ENCODE results near the gene SCGB3A1. TPM values are rescaled to one million over a fixed set of nuclear protein-coding genes. Genes with fewer than 3 reads are reported as not detected.

The SCGB3A1 gene
- total and polyA plus RNA-seq, 2 of the 4 experiments (the other 2 are of a cell fraction) = not detected

DNA sequence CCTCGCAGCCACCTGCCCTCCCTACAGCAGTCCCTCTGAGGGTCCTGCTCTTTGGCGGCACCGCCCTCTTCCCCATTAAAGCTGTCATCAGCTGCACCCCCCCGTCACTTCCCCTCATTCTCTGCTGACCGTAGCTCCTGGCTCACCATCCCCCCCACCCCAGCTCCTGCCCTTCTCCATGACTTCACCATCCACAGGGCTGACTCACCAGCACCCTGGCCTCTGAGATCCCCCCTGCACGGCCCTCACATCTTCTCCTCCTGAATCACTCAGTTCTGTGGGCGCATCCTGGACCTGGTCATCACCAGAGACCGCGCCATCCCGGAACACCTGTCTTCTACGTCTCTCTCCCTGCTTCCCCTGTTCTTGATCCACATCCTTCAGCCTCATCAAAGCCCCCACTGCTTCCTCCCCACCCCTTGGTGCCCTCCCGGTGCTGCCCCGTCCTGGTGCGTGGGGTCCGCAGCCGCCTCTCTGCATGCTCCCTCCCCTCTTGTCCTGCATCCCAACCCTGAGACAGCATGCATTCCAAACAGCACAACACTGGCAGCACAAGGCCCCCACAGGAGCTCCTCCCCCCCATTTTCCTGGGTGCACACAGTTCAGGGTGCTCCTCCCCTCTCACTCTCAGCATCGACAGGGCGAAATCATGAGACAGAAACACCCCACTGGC is 45.2 kb upstream of the SCGB3A1 start:
- DNase-seq = peak; percentile 35
- H3K36me3 ChIP-seq (ENCODE audit: control insufficient read depth, insufficient read depth, low read length) = no peaks in the 10 kb centered on the region
- H3K4me1 ChIP-seq (ENCODE audit: control insufficient read depth, insufficient read depth, low read length) = no peaks in the 10 kb centered on the region
- in situ Hi-C loops (cut with MboI; ENCODE audit: low sequenced_read_pairs) = no loop called here
- no peak overlapping the region for H3K18ac ChIP-seq (ENCODE audit: low read depth, low read length)
- intact Hi-C loops (cut with micrococcal nuclease) = no loop called here
- no TSS peak for BruUV-seq (replicated peaks)
- H3K27ac ChIP-seq (ENCODE audit: insufficient read depth, low read length) = no peak overlapping the region
- no peak overlapping the region for H4K5ac ChIP-seq (ENCODE audit: low read depth, low read length)
- no peak overlapping the region for H3K4me2 ChIP-seq (ENCODE audit: low read depth, low read length)
- ATAC-seq (ENCODE audit: low read depth) = peak; percentile 27; the same call in 1 of the 2 replicates
- no peaks in the 10 kb centered on the region for H3K27me3 ChIP-seq (ENCODE audit: control insufficient read depth, insufficient read depth, low read length)
- no peak overlapping the region for H3K4ac ChIP-seq (ENCODE audit: low read depth, low read length)
- H2BK5ac ChIP-seq (ENCODE audit: low read depth, low read length, poor library complexity, severe bottlenecking) = no peak overlapping the region
- H3K14ac ChIP-seq (replicated peaks; ENCODE audit: low read depth, low read length) = no peak overlapping the region
- no peak overlapping the region for H3K9ac ChIP-seq (ENCODE audit: low read depth, low read length)
- H4K8ac ChIP-seq (ENCODE audit: low read depth in 2 of 2, low read length in 2 of 2) = no peak overlapping the region
- no peaks in the 10 kb centered on the region; the same call in 1 of the 2 replicates for H4K20me1 ChIP-seq (ENCODE audit: insufficient read depth, low read length)
- no peak for TF ChIP-seq RCOR1 (IDR thresholded peaks at IDR 0.05; ENCODE audit: insufficient replicate concordance, low read length)
- H3K9me1 ChIP-seq (ENCODE audit: insufficient read depth, low read length) = no peaks in the 10 kb centered on the region
- peak overlapping the region; percentile 11 for H2AFZ ChIP-seq (replicated peaks; ENCODE audit: low read length, poor library complexity)
- 73% methylated on average over 6 of the region's 18 CpGs; no CpG with 5 or more reads in 1 of the 2 experiments for WGBS, 2 experiments (ENCODE audit: extremely low coverage in 2 of 2, insufficient read length in 1 of 2)
- H3K79me1 ChIP-seq (ENCODE audit: low read depth in 1 of 2, low read length in 2 of 2) = no peaks in the 10 kb centered on the region
- H2BK120ac ChIP-seq (ENCODE audit: low read depth, low read length) = no peak overlapping the region
- dilution Hi-C loops (cut with HindIII; ENCODE audit: low sequenced_read_pairs, unreplicated experiment) = no loop called here
- no peak overlapping the region for H2AK5ac ChIP-seq (ENCODE audit: low read depth, low read length)
- H3K56ac ChIP-seq (ENCODE audit: extremely low read depth, insufficient read depth, low read length) = no peak overlapping the region
- H2BK20ac ChIP-seq (ENCODE audit: low read depth, low read length) = no peak overlapping the region
- H2AK9ac ChIP-seq (replicated peaks; ENCODE audit: low read depth, low read length, poor library complexity) = no peak overlapping the region
- no peak overlapping the region for H3K23ac ChIP-seq (ENCODE audit: low read depth, low read length)
- no peak overlapping the region for H4K91ac ChIP-seq (ENCODE audit: insufficient read depth, low read depth, low read length)
- POLR2A ChIA-PET (ENCODE audit: unreplicated experiment) = no interaction called here
- no peak overlapping the region for H3K4me3 ChIP-seq (ENCODE audit: insufficient read depth, low read depth, low read length)
- CTCF ChIA-PET = no interaction called here
- H2BK15ac ChIP-seq (ENCODE audit: low read depth, low read length) = no peak overlapping the region
- no peaks in the 10 kb centered on the region for H3K9me3 ChIP-seq (ENCODE audit: control insufficient read depth, insufficient read depth, low read length)
